ENCODE measurements around the gene KDM4E. TPM values are rescaled to one million over a fixed set of nuclear protein-coding genes. Genes with fewer than 3 reads are reported as not detected.

KDM4E gene
- total RNA-seq, 3 donors from 2014 or later (not counting 1 experiment from before 2014, with no cell fraction given) = not detected

DNA sequence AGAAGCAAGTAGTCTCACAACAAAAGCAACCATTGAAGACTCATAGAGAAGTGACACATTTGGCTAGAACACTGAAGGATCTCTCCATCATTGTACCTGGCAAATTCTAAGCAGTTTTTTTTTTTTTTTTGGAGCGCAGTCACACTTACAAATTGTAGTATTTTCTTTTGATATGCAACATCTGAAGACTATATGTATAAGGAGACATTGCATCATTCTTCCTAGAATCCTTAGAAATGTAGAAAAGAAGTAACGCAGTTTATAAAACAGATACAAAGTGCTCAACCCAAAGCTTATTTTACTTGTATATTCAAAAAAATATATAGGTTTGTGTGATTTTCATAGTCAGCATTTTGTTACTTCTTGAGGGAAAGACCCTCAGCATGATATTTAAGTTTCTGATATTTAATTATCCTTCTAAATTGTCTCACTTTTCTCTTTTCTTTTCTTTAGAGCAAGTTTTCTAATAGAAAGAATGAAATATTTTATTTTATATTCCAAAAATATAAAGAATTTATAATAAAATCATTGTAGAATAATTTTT is 31.6 kb upstream of the KDM4E start:
- no peak for DNase-seq
- peaks cover 11 to 25% of the 10 kb centered on the region in 2 donors for H3K27me3 Mint-ChIP-seq (ENCODE audit: low read depth in 2 of 2)
- no peaks in the 10 kb centered on the region for H3K9me3 ChIP-seq (ENCODE audit: control insufficient read depth, insufficient read depth, low read length)
- no peaks in the 10 kb centered on the region for H3K4me1 Mint-ChIP-seq
- TF ChIP-seq, protein P1, sequence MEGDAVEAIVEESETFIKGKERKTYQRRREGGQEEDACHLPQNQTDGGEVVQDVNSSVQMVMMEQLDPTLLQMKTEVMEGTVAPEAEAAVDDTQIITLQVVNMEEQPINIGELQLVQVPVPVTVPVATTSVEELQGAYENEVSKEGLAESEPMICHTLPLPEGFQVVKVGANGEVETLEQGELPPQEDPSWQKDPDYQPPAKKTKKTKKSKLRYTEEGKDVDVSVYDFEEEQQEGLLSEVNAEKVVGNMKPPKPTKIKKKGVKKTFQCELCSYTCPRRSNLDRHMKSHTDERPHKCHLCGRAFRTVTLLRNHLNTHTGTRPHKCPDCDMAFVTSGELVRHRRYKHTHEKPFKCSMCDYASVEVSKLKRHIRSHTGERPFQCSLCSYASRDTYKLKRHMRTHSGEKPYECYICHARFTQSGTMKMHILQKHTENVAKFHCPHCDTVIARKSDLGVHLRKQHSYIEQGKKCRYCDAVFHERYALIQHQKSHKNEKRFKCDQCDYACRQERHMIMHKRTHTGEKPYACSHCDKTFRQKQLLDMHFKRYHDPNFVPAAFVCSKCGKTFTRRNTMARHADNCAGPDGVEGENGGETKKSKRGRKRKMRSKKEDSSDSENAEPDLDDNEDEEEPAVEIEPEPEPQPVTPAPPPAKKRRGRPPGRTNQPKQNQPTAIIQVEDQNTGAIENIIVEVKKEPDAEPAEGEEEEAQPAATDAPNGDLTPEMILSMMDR (IDR thresholded peaks at IDR 0.05) = no peak
- no peak overlapping the region for H3K27ac Mint-ChIP-seq
- H3K4me1 ChIP-seq (ENCODE audit: control insufficient read depth, insufficient read depth, low read length) = no peaks in the 10 kb centered on the region
- intact Hi-C loops (cut with micrococcal nuclease) = no loop called here
- no CpG with 5 or more reads among the region's 2 CpGs for WGBS (ENCODE audit: insufficient coverage)
- H3K4me3 Mint-ChIP-seq = no peak overlapping the region
- H3K27ac ChIP-seq (ENCODE audit: low read length) = no peak overlapping the region
- ATAC-seq = no peak
- no peak overlapping the region for H3K4me3 ChIP-seq (ENCODE audit: low read length)
- no peaks in the 10 kb centered on the region for H3K36me3 Mint-ChIP-seq
- H3K9me3 Mint-ChIP-seq = no peaks in the 10 kb centered on the region
- H3K27me3 ChIP-seq (ENCODE audit: control insufficient read depth, insufficient read depth, low read length) = peaks cover 5% of the 10 kb centered on the region
- no peaks in the 10 kb centered on the region for H3K36me3 ChIP-seq (ENCODE audit: control insufficient read depth, insufficient read depth, low read length)

- peaks cover 3 to 5% of the 10 kb centered on the region in 2 donors for H3K27me3 Mint-ChIP-seq (ENCODE audit: low read depth in 2 of 2)
- H3K27ac ChIP-seq (ENCODE audit: low read length) = no peak overlapping the region
- H3K9me3 ChIP-seq (ENCODE audit: control insufficient read depth, insufficient read depth, low read length) = no peaks in the 10 kb centered on the region
- intact Hi-C loops (cut with micrococcal nuclease) = no loop called here
- ATAC-seq (no peak), DNase-seq (peak in 1 of 2 donors; percentile 5)
- no peaks in the 10 kb centered on the region for H3K9me3 Mint-ChIP-seq
- H3K27ac Mint-ChIP-seq = no peak overlapping the region
- H3K4me3 ChIP-seq (ENCODE audit: low read length) = no peak overlapping the region
- H3K4me1 ChIP-seq (ENCODE audit: control insufficient read depth, insufficient read depth, low read length) = no peaks in the 10 kb centered on the region
- no peaks in the 10 kb centered on the region for H3K4me1 Mint-ChIP-seq
- TF ChIP-seq, protein P1 (IDR thresholded peaks at IDR 0.05) = no peak
- H3K36me3 ChIP-seq (ENCODE audit: control insufficient read depth, insufficient read depth, low read length) = no peaks in the 10 kb centered on the region
- no peaks in the 10 kb centered on the region for H3K27me3 ChIP-seq (ENCODE audit: control insufficient read depth, insufficient read depth, low read length)
- H3K36me3 Mint-ChIP-seq = no peaks in the 10 kb centered on the region
- H3K4me3 Mint-ChIP-seq = no peak overlapping the region
- WGBS (ENCODE audit: insufficient coverage) = 96% methylated on average over 6 of the region's 6 CpGs
Measured at GRCh38 chr11:94997437-94997836, 27.6 kb upstream of the KDM4E start.

DNA sequence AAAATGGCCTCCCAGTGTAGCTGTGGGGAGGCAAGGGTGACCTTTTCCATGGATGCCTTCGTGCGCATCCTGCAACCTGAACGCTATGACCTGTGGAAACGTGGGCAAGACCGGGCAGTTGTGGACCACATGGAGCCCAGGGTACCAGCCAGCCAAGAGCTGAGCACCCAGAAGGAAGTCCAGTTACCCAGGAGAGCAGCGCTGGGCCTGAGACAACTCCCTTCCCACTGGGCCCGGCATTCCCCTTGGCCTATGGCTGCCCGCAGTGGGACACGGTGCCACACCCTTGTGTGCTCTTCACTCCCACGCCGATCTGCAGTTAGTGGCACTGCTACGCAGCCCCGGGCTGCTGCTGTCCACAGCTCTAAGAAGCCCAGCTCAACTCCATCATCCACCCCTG is 26.8 kb upstream of the KDM4E start:
- Mint-ChIP-seq H3K36me3 (no peaks in the 10 kb centered on the region), H3K27me3 (ENCODE audit: low read depth in 2 of 2) (peaks cover 3 to 5% of the 10 kb centered on the region in 2 donors), H3K4me3 (no peak overlapping the region), H3K27ac (no peak overlapping the region), H3K4me1 (no peaks in the 10 kb centered on the region), H3K9me3 (no peaks in the 10 kb centered on the region)
- TF ChIP-seq, protein P1 (IDR thresholded peaks at IDR 0.05) = no peak
- WGBS (ENCODE audit: insufficient coverage) = 87% methylated on average over 13 of the region's 13 CpGs
- Histone ChIP-seq H3K36me3 (ENCODE audit: control insufficient read depth, insufficient read depth, low read length) (no peaks in the 10 kb centered on the region), H3K27ac (ENCODE audit: low read length) (no peak overlapping the region), H3K9me3 (ENCODE audit: control insufficient read depth, insufficient read depth, low read length) (no peaks in the 10 kb centered on the region), H3K27me3 (ENCODE audit: control insufficient read depth, insufficient read depth, low read length) (no peaks in the 10 kb centered on the region), H3K4me3 (ENCODE audit: low read length) (no peak overlapping the region), H3K4me1 (ENCODE audit: control insufficient read depth, insufficient read depth, low read length) (no peaks in the 10 kb centered on the region)
- intact Hi-C loops (cut with micrococcal nuclease) = no loop called here
- ATAC-seq = no peak
- no peak for DNase-seq

DNA sequence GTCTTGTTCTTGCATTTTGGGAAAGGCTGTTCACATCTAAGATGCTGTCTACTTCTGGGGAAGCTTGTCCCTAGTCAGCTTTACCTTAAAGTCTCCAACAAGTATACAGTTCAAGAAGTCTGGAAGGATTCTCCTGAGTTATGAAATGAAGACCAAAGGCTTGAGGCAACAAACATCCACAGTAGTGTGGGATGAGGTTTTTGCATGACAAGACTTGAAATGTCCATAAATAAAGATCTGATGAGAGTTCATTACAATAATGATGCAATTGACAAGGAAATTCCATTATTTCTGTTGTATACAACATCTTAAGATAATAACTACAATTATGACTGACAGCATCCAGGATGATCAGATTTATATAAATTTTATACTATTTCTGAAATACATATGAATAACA is 21.3 kb upstream of the KDM4E start:
- Mint-ChIP-seq H3K27me3 (ENCODE audit: low read depth in 2 of 2) (peaks cover 24 to 39% of the 10 kb centered on the region in 2 donors), H3K9me3 (no peaks in the 10 kb centered on the region), H3K4me3 (no peak overlapping the region), H3K4me1 (no peaks in the 10 kb centered on the region), H3K36me3 (no peaks in the 10 kb centered on the region), H3K27ac (no peak overlapping the region)
- Histone ChIP-seq H3K4me1 (ENCODE audit: control insufficient read depth, insufficient read depth, low read length) (no peaks in the 10 kb centered on the region), H3K27me3 (ENCODE audit: control insufficient read depth, insufficient read depth, low read length) (no peaks in the 10 kb centered on the region), H3K27ac (ENCODE audit: low read length) (no peak overlapping the region), H3K36me3 (ENCODE audit: control insufficient read depth, insufficient read depth, low read length) (no peaks in the 10 kb centered on the region), H3K9me3 (ENCODE audit: control insufficient read depth, insufficient read depth, low read length) (no peaks in the 10 kb centered on the region), H3K4me3 (ENCODE audit: low read length) (no peak overlapping the region)
- TF ChIP-seq, protein P1 (IDR thresholded peaks at IDR 0.05) = no peak
- DNase-seq = no peak
- intact Hi-C loops (cut with micrococcal nuclease) = no loop called here
- ATAC-seq = no peak

Measured in natural killer cell (primary cell).